Measurements from ENCODE around the gene OR51B4.
"Not testable (repeated sequence)": the region's sequence is repeated elsewhere in the genome, so short reads cannot be mapped to it uniquely, and the experiment has no call there.

Gene OR51B4

GRCh38 chr11:5269715-5270147 is 32.0 kb downstream of the OR51B4 start, which contains the start of gene HBE1:
Gene HBE1 (minus strand): TSS chr11:5269945. CDS start chr11:5269890, 55 bp downstream.
- no peak for FAIRE-seq

- no peak for FAIRE-seq
Measured at GRCh38 chr11:5267033-5267563, 34.6 kb downstream of the OR51B4 start.

DNA sequence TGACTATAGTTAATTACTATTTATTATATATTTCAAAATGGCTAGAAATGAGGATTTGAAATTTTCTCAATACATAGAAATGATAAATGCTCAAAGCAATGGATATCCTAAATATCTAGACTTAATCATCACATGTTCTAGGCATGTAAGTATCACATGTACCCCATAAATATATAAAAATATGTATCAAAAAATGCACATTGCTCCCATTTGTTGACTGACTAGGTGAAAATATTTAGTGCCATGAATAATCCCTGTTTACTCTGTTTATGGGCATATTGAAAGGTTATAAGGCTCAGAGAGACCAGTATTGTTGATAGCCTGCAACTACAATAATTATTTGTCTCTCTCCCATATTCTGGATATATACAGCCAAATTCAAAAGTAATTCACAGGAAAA is 35.1 kb downstream of the OR51B4 start:
- FAIRE-seq: no peak

DNA sequence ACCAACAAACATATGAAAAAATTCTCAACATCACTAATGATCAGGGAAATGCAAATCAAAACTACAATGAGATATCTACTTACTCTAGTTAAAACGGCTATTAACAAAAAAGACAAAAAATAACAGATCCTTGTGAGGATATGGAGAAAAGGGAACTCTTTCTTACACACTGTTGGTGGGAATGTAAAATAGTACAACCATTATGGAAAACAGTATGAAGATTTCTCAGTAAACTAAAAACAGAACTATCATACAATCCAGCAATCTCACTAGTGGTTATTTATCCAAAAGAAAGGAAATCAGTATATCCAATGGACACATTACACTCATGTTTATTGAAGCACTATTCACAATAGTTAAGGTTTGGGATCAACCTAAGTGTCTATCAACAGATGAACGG is 35.9 kb downstream of the OR51B4 start:
- no peak for FAIRE-seq

GRCh38 chr11:5258543-5259262 is 43.0 kb downstream of the OR51B4 start:
- FAIRE-seq: no peak

GRCh38 chr11:5257296-5257695 is 44.5 kb downstream of the OR51B4 start:
- FAIRE-seq: no peak

DNA sequence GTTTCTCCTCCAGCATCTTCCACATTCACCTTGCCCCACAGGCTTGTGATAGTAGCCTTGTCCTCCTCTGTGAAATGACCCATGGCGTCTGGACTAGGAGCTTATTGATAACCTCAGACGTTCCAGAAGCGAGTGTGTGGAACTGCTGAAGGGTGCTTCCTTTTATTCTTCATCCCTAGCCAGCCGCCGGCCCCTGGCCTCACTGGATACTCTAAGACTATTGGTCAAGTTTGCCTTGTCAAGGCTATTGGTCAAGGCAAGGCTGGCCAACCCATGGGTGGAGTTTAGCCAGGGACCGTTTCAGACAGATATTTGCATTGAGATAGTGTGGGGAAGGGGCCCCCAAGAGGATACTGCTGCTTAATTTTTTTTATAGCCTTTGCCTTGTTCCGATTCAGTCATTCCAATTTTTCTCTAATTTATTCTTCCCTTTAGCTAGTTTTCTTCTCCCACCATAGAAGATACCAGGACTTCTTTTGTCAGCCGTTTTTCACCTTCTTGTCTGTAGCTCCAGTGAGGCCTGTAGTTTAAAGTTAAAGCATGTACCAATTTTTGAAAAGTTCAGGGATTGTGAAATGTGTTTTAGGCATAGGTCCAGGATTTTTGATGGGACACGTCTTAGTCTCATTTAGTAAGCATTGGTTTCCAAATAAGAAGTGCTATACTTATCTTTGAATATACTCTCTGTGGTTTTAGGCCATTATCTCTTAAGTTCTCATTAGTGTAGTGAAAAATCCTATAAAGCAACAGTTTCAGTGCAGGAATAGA is 46.9 kb downstream of the OR51B4 start, which contains the start of gene HBG2:
HBG2 (minus strand) TSS at position 136 of the 768 bp plus-strand sequence; CDS start at position 83, 53 bp downstream.
- not testable (repeated sequence) for FAIRE-seq

DNA sequence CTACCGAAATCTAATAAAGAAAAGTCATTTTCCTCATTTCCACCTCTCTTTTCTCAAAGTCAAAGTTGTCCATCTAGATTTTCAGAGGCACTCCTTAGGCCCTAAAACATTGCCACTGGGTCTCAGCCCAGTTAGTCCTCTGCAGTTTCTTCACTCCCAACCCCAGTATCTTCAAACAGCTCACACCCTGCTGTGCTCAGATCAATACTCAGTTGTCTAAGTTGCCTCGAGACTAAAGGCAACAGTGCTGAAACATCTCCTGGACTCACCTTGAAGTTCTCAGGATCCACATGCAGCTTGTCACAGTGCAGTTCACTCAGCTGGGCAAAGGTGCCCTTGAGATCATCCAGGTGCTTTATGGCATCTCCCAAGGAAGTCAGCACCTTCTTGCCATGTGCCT is 47.7 kb downstream of the OR51B4 start:
- FAIRE-seq: not testable (repeated sequence)

- FAIRE-seq: not testable (repeated sequence)
Measured at GRCh38 chr11:5253440-5253839, 48.3 kb downstream of the OR51B4 start.

DNA sequence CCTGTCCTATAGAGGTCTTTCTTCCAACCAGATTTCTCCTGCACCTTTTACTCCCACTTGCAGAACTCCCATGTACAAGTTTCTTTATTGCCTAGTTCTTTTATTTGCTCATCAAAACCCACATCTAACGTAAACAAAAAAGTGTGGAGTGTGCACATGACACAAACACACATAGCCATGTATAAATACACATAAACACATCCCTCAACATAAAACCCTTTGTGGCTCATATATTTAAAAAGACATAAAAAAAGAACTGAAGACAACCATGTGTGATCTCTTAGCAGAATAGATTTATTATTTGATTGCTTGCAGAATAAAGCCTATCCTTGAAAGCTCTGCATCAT is 48.9 kb downstream of the OR51B4 start:
- FAIRE-seq: no peak

DNA sequence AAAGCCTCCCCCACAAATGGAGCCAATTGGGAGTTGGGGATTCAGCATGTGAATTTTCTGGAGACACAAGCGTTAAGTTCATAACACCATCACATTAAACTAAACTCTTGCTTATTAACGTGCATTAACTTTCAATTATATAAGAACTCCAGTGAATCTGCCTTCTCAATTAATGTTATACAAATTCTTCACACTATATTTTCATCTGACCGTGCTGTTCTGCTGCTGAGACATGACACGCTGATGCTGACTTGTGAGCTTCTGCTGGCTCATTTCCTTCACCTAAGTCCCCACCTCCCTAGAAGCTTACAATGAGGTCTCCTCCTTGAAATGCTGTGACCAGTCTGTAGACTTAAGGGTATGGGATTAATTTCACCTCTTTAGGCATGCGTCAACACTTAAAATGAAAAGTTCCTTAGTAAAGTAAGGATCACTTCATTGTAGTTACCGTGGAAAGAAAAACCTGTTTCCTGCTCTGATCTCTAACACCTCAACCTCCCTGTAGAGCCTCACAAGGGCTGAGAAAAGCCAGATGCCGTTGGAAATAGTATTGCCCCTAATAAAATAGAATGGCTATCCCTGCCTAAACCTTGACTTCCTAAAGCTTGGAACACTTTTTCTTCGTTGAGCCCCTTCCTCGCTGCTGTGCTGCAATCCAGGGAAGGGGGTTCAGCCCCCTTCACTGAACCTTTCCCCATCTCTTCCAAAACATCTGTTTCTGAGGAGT is 49.4 kb downstream of the OR51B4 start:
- no peak for FAIRE-seq

GRCh38 chr11:5251746-5252145 is 50.0 kb downstream of the OR51B4 start:
- no peak for FAIRE-seq

Data from G401.6 (cell line).